ENCODE results near the gene SASH1. TPM values are rescaled to one million over a fixed set of nuclear protein-coding genes. Genes with fewer than 3 reads are reported as not detected.

Gene SASH1
- total RNA-seq, 2 donors from 2014 or later, result 14.9 to 16.4 TPM

DNA sequence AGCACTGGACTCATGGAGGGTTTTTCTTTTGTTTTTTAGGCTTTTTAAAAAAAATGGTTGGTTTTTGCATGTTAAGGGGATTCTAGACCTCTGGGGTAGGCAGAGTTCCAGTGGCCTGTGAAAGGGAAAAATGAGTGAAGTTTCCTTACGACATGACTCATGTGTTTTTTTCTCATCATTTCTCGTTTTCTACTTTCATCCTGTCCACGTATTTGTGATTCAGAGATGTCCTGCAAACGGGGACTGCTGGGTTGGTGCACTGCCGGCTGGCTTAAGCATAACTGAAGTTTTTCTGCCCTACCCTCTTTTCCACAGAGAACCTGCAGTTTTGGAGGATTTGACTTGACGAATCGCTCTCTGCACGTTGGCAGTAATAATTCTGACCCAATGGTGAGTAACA lies 182.3 kb downstream of the SASH1 start:
- no peaks in the 10 kb centered on the region for H3K27me3 ChIP-seq
- H3K27ac ChIP-seq, result peak overlapping the region; percentile 47
- TF ChIP-seq, protein P1, sequence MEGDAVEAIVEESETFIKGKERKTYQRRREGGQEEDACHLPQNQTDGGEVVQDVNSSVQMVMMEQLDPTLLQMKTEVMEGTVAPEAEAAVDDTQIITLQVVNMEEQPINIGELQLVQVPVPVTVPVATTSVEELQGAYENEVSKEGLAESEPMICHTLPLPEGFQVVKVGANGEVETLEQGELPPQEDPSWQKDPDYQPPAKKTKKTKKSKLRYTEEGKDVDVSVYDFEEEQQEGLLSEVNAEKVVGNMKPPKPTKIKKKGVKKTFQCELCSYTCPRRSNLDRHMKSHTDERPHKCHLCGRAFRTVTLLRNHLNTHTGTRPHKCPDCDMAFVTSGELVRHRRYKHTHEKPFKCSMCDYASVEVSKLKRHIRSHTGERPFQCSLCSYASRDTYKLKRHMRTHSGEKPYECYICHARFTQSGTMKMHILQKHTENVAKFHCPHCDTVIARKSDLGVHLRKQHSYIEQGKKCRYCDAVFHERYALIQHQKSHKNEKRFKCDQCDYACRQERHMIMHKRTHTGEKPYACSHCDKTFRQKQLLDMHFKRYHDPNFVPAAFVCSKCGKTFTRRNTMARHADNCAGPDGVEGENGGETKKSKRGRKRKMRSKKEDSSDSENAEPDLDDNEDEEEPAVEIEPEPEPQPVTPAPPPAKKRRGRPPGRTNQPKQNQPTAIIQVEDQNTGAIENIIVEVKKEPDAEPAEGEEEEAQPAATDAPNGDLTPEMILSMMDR (IDR thresholded peaks at IDR 0.05), result no peak
- no peaks in the 10 kb centered on the region for H3K9me3 ChIP-seq
- no peaks in the 10 kb centered on the region for H3K36me3 ChIP-seq
- H3K4me1 ChIP-seq, result peaks cover 3% of the 10 kb centered on the region
- intact Hi-C loops (cut with DNase I), result no loop called here
- H3K9ac ChIP-seq (ENCODE audit: low read depth in 2 of 2, low read length in 2 of 2), result no peak overlapping the region
- no peak for DNase-seq
- no peak overlapping the region for H3K4me3 ChIP-seq

DNA sequence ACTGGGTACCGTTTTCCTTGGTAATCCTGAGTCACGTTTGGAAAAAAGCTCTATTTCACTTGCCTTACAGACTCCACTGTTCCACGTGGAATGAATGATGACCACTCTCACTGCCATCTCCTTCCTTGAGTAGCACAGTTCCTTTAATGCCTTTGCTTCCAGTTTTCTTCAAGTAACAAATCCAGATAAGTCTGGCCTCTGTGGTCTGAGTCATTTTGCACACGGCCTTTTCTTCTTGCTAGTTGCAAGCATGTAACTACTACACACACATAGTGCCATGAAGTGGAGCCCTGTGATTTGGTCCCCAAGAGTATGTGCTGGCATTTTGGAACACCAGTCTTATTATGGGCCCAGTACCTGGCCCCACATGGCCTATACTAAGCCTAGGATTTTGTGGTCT lies 182.8 kb downstream of the SASH1 start:
- H3K36me3 ChIP-seq, result no peaks in the 10 kb centered on the region
- no peaks in the 10 kb centered on the region for H3K27me3 ChIP-seq
- no peak for DNase-seq
- no peak overlapping the region for H3K4me3 ChIP-seq
- intact Hi-C loops (cut with DNase I), result no loop called here
- no peak overlapping the region for H3K9ac ChIP-seq (ENCODE audit: low read depth in 2 of 2, low read length in 2 of 2)
- TF ChIP-seq, protein P1 (IDR thresholded peaks at IDR 0.05), result no peak
- H3K4me1 ChIP-seq, result peaks cover 3% of the 10 kb centered on the region
- no peaks in the 10 kb centered on the region for H3K9me3 ChIP-seq
- peak overlapping the region; percentile 47 for H3K27ac ChIP-seq

DNA sequence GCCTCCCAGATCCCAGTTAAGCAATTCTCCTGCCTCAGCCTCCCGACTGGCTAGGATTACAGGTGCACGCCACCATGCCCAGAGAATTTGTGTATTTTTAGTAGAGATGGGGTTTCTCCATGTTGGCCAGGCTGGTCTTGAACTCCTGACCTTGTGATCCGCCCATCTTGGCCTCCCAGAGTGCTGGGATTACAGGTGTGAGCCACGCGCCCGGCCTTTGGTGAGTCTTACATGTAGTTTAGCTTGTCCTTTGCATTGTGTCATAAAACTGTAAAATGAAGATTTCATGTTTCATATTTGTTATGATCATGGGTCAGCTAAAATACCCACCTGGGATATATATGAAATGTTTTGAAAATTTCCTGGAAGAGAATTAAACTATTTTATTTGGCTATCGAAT lies 183.5 kb downstream of the SASH1 start:
- intact Hi-C loops (cut with DNase I), result no loop called here
- no peak for DNase-seq
- no peak overlapping the region for H3K4me3 ChIP-seq
- H3K9ac ChIP-seq (ENCODE audit: low read depth in 2 of 2, low read length in 2 of 2), result no peak overlapping the region
- TF ChIP-seq, protein P1 (IDR thresholded peaks at IDR 0.05), result no peak
- no peaks in the 10 kb centered on the region for H3K9me3 ChIP-seq
- no peaks in the 10 kb centered on the region for H3K36me3 ChIP-seq
- H3K4me1 ChIP-seq, result peaks cover 3% of the 10 kb centered on the region
- H3K27ac ChIP-seq, result no peak overlapping the region
- H3K27me3 ChIP-seq, result no peaks in the 10 kb centered on the region

DNA sequence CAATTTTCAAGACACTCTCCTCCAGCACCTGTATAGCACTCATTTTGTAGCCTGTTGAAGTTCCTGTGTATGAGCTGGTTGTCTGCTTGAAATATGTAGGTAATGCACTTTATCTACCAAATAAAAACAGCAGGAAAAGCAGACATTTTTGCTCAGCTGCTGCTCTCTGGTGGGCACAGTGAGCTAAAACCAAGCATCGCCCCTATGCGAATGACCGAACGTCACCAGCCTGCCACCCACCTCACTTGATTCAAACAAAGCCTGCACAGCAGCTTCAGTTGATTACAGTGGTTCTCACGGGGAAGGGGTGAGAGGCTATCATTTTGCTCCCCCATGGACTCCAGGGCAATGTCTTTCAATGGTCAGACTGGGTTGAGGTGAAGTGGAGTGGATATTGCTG lies 185.7 kb downstream of the SASH1 start:
- no peak overlapping the region for H3K27ac ChIP-seq
- no peaks in the 10 kb centered on the region for H3K9me3 ChIP-seq
- no peaks in the 10 kb centered on the region for H3K27me3 ChIP-seq
- DNase-seq, result no peak
- peaks cover 3% of the 10 kb centered on the region for H3K4me1 ChIP-seq
- H3K36me3 ChIP-seq, result no peaks in the 10 kb centered on the region
- no peak overlapping the region for H3K4me3 ChIP-seq
- no peak overlapping the region for H3K9ac ChIP-seq (ENCODE audit: low read depth in 2 of 2, low read length in 2 of 2)
- TF ChIP-seq, protein P1 (IDR thresholded peaks at IDR 0.05), result no peak
- intact Hi-C loops (cut with DNase I), result no loop called here

DNA sequence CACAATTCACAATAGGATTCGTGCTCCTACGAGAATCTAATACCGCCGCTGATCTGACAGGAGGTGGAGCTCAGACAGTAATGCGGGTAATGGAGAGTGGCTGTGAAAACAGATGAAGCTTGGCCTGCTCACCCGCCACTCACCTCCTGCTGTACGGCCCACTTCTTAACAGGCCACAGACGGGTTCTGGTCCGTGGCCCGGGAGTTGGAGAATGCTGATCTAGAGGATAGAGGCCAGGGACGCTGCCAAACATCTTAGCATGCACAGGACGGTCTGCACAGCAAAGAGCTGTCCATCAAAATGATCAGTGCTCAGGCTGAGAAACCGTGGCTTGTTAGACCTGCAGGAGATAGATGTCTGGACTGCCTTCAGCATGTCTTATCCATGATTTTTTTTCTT lies 186.4 kb downstream of the SASH1 start:
- Histone ChIP-seq H3K27me3 (no peaks in the 10 kb centered on the region), H3K4me3 (no peak overlapping the region), H3K36me3 (no peaks in the 10 kb centered on the region), H3K9me3 (no peaks in the 10 kb centered on the region), H3K4me1 (peaks cover 3% of the 10 kb centered on the region), H3K27ac (no peak overlapping the region), H3K9ac (ENCODE audit: low read depth in 2 of 2, low read length in 2 of 2) (no peak overlapping the region)
- DNase-seq, result no peak
- TF ChIP-seq, protein P1 (IDR thresholded peaks at IDR 0.05), result no peak
- intact Hi-C loops (cut with DNase I), result no loop called here
